IPS DF 6.9 (cell line): ENCODE results near the gene ALDH1A2.
"Not testable (repeated sequence)": the region's sequence is repeated elsewhere in the genome, so short reads cannot be mapped to it uniquely, and the experiment has no call there.

Experiments
- DNase-seq: peaks from one replicate; pipeline ENCODE4 v3.0.0-alpha.2; 2013; ENCODE audit warnings: low read depth, low spot score
- H3K27ac ChIP-seq: one replicate; pipeline ENCODE4 v1.5.1; 2013; ENCODE audit warnings: low read length, control low read depth
- H3K27me3 ChIP-seq: 2 replicates; pipeline ENCODE4 v1.6.1; 2013; ENCODE audit warnings: mild to moderate bottlenecking, low read length; ENCODE audit not compliant: control insufficient read depth, insufficient read depth
- H3K36me3 ChIP-seq: 2 replicates; pipeline ENCODE4 v1.6.1; 2013; ENCODE audit warnings: low read length; ENCODE audit not compliant: control insufficient read depth, insufficient read depth
- H3K4me1 ChIP-seq: 2 replicates; pipeline ENCODE4 v1.6.1; 2013; ENCODE audit warnings: low read length; ENCODE audit not compliant: control insufficient read depth, insufficient read depth
- H3K4me3 ChIP-seq: 2 replicates; pipeline ENCODE4 v1.5.1; 2013; ENCODE audit warnings: mild to moderate bottlenecking, low read length
- H3K9me3 ChIP-seq: 2 replicates; pipeline ENCODE4 v1.6.1; 2013; ENCODE audit warnings: low read length, inconsistent platforms; ENCODE audit not compliant: control insufficient read depth, insufficient read depth
- WGBS: extraction: QIAGEN DNeasy Blood & Tissue Kit; methylation state at CpG from one replicate; pipeline ENCODE4 v1.1.7; 2013; ENCODE audit warnings: mixed read lengths, missing lambda C conversion rate; ENCODE audit not compliant: insufficient read length, insufficient coverage; 5-methylcytosine and 5-hydroxymethylcytosine counted together

Gene ALDH1A2

GRCh38 chr15:58087871-58088270 lies 22.4 kb upstream of the ALDH1A2 start:
- no CpG with 5 or more reads among the region's 2 CpGs for WGBS

GRCh38 chr15:58086491-58086890 lies 21.0 kb upstream of the ALDH1A2 start:
- no peaks in the 10 kb centered on the region for H3K36me3 ChIP-seq
- no CpG with 5 or more reads among the region's 2 CpGs for WGBS
- DNase-seq: no peak
- no peak overlapping the region for H3K27ac ChIP-seq
- H3K27me3 ChIP-seq: no peaks in the 10 kb centered on the region
- no peaks in the 10 kb centered on the region for H3K9me3 ChIP-seq
- no peaks in the 10 kb centered on the region for H3K4me1 ChIP-seq
- no peak overlapping the region for H3K4me3 ChIP-seq

More at GRCh38 chr15:58087871-58088270, 22.4 kb upstream of the ALDH1A2 start:
- H3K9me3 ChIP-seq: no peaks in the 10 kb centered on the region
- DNase-seq: no peak
- H3K4me1 ChIP-seq: no peaks in the 10 kb centered on the region
- no peaks in the 10 kb centered on the region for H3K36me3 ChIP-seq
- no peak overlapping the region for H3K4me3 ChIP-seq
- no peak overlapping the region for H3K27ac ChIP-seq
- H3K27me3 ChIP-seq: no peaks in the 10 kb centered on the region

GRCh38 chr15:58083526-58083925 lies 18.0 kb upstream of the ALDH1A2 start:
- Histone ChIP-seq H3K36me3 (no peaks in the 10 kb centered on the region), H3K27ac (no peak overlapping the region), H3K4me1 (no peaks in the 10 kb centered on the region), H3K4me3 (no peak overlapping the region), H3K9me3 (no peaks in the 10 kb centered on the region), H3K27me3 (no peaks in the 10 kb centered on the region)
- DNase-seq: no peak

- Histone ChIP-seq H3K9me3 (no peaks in the 10 kb centered on the region), H3K4me1 (no peaks in the 10 kb centered on the region), H3K27ac (no peak overlapping the region), H3K27me3 (no peaks in the 10 kb centered on the region), H3K4me3 (no peak overlapping the region), H3K36me3 (no peaks in the 10 kb centered on the region)
- no CpG with 5 or more reads among the region's 4 CpGs for WGBS
- no peak for DNase-seq
These were observed 16.4 kb upstream of the ALDH1A2 start for GRCh38 chr15:58081891-58082290.

GRCh38 chr15:58081456-58081855 lies 15.9 kb upstream of the ALDH1A2 start:
- H3K4me1 ChIP-seq: no peaks in the 10 kb centered on the region
- no CpG with 5 or more reads among the region's 1 CpG for WGBS
- H3K36me3 ChIP-seq: no peaks in the 10 kb centered on the region
- H3K9me3 ChIP-seq: no peaks in the 10 kb centered on the region
- no peaks in the 10 kb centered on the region for H3K27me3 ChIP-seq
- no peak overlapping the region for H3K4me3 ChIP-seq
- DNase-seq: no peak
- H3K27ac ChIP-seq: no peak overlapping the region

GRCh38 chr15:58080959-58081358 lies 15.4 kb upstream of the ALDH1A2 start:
- H3K4me3 ChIP-seq, H3K27ac ChIP-seq, H3K36me3 ChIP-seq, H3K9me3 ChIP-seq, H3K4me1 ChIP-seq, DNase-seq, H3K27me3 ChIP-seq: not testable (repeated sequence)
- no CpG with 5 or more reads among the region's 5 CpGs for WGBS

- no peaks in the 10 kb centered on the region for H3K9me3 ChIP-seq
- no peak for DNase-seq
- H3K27me3 ChIP-seq: no peaks in the 10 kb centered on the region
- no peaks in the 10 kb centered on the region for H3K4me1 ChIP-seq
- WGBS: no CpG with 5 or more reads among the region's 8 CpGs
- H3K4me3 ChIP-seq: no peak overlapping the region
- no peaks in the 10 kb centered on the region for H3K36me3 ChIP-seq
- no peak overlapping the region for H3K27ac ChIP-seq
These were observed 14.9 kb upstream of the ALDH1A2 start for GRCh38 chr15:58080398-58080797.

- Histone ChIP-seq H3K36me3 (no peaks in the 10 kb centered on the region), H3K27ac (no peak overlapping the region), H3K27me3 (no peaks in the 10 kb centered on the region), H3K9me3 (no peaks in the 10 kb centered on the region), H3K4me1 (no peaks in the 10 kb centered on the region), H3K4me3 (no peak overlapping the region)
- no peak for DNase-seq
These were observed 13.1 kb upstream of the ALDH1A2 start for GRCh38 chr15:58078591-58078990.

GRCh38 chr15:58077427-58077826 lies 11.9 kb upstream of the ALDH1A2 start:
- no peak for DNase-seq
- H3K36me3 ChIP-seq: no peaks in the 10 kb centered on the region
- no peaks in the 10 kb centered on the region for H3K9me3 ChIP-seq
- no peaks in the 10 kb centered on the region for H3K4me1 ChIP-seq
- H3K27me3 ChIP-seq: no peaks in the 10 kb centered on the region
- H3K27ac ChIP-seq: no peak overlapping the region
- no peak overlapping the region for H3K4me3 ChIP-seq
- WGBS: no CpG with 5 or more reads among the region's 1 CpG

- DNase-seq: no peak
- no CpG with 5 or more reads among the region's 2 CpGs for WGBS
These were observed 8.9 kb upstream of the ALDH1A2 start for GRCh38 chr15:58074452-58074851.

GRCh38 chr15:58070801-58071418 lies 5.4 kb upstream of the ALDH1A2 start:
- DNase-seq: no peak
- Histone ChIP-seq H3K27me3 (peaks cover 7% of the 10 kb centered on the region; the same call in 1 of the 2 replicates), H3K36me3 (no peaks in the 10 kb centered on the region), H3K9me3 (no peaks in the 10 kb centered on the region), H3K4me1 (no peaks in the 10 kb centered on the region), H3K4me3 (no peak overlapping the region), H3K27ac (no peak overlapping the region)
- WGBS: no CpG with 5 or more reads among the region's 7 CpGs

More at GRCh38 chr15:58074452-58074851, 8.9 kb upstream of the ALDH1A2 start:
- no peaks in the 10 kb centered on the region for H3K4me1 ChIP-seq
- H3K4me3 ChIP-seq: no peak overlapping the region
- H3K27ac ChIP-seq: no peak overlapping the region
- H3K36me3 ChIP-seq: no peaks in the 10 kb centered on the region
- H3K9me3 ChIP-seq: no peaks in the 10 kb centered on the region
- H3K27me3 ChIP-seq: no peaks in the 10 kb centered on the region
